HG03469 (cell line): ENCODE measurements around the gene TBKBP1.

ENCODE experiments used
- ATAC-seq: cut with Tn5 transposase; IDR thresholded peaks from one replicate; pipeline ENCODE4 v1.9.1; 2021; ENCODE audit warnings: mild to moderate bottlenecking, moderate library complexity, moderate number of reproducible peaks; ENCODE audit not compliant: unreplicated experiment

The TBKBP1 gene, protein sequence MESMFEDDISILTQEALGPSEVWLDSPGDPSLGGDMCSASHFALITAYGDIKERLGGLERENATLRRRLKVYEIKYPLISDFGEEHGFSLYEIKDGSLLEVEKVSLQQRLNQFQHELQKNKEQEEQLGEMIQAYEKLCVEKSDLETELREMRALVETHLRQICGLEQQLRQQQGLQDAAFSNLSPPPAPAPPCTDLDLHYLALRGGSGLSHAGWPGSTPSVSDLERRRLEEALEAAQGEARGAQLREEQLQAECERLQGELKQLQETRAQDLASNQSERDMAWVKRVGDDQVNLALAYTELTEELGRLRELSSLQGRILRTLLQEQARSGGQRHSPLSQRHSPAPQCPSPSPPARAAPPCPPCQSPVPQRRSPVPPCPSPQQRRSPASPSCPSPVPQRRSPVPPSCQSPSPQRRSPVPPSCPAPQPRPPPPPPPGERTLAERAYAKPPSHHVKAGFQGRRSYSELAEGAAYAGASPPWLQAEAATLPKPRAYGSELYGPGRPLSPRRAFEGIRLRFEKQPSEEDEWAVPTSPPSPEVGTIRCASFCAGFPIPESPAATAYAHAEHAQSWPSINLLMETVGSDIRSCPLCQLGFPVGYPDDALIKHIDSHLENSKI

DNA sequence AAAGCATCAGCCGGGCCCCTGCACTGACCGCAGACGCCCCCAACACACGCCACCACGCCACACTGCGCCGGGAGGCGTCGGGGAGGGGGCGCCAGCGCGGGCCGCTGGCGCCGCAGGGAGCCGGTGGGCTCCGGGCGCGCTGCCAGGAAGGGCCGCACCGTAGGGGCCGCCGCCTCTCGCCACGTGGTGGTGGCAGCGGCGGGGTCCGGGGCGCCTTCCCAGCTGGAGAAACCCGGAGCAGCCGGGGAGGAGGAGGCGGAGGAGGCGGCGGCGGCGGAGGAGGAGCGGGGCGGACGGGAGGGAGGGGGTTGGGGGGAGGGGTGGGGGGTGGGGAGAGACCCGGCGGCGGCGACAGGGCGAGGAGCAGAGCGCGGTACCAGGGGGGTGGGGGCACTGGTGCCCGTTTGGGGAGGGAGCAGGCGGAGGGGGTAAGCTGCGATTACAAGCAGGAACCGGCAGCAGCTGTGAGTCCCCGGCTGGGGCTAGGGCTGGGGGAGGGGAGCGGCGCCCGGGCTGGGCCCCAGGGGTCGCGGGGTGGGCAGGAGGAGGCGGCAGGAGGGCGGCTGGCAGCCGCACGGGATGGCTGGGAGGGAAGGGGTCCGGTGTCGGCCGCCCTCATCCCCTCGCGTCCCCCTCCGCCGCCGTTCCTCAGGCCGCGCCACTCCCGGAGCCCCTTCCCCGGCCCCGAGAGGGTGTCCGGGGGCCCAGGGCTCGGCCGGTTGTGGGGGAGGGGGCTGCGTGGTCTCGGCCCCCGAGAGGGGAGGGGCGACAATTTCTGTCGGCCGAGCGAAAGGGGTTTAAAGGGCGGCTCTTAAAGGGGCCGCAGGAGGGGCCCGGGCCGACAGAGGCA, at the start of gene TBKBP1:
TSS of gene TBKBP1 (plus strand) at position 431 of the 850 bp plus-strand sequence. CDS start 1,952 bp downstream, outside the sequence.
- ATAC-seq = no peak

DNA sequence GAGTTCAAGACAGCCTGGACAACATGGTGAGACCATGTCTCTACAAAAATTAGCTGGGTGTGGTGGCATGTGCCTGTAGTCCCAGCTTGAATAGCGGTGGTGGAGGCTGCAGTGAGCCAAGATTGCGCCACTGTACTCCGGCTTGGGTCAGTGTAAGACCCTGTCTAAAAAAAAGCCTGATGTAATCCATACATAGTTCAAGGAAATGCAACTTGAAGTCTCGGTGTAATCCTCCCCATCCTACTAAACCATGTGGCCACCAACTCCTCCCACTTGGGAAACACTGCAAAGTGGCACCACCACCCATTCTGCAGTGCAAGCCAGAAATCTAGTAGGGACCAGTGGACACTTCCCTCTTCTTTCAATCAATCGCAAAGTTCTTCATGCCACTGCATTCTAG, 49.6 kb upstream of the TBKBP1 start:
- no peak for ATAC-seq

DNA sequence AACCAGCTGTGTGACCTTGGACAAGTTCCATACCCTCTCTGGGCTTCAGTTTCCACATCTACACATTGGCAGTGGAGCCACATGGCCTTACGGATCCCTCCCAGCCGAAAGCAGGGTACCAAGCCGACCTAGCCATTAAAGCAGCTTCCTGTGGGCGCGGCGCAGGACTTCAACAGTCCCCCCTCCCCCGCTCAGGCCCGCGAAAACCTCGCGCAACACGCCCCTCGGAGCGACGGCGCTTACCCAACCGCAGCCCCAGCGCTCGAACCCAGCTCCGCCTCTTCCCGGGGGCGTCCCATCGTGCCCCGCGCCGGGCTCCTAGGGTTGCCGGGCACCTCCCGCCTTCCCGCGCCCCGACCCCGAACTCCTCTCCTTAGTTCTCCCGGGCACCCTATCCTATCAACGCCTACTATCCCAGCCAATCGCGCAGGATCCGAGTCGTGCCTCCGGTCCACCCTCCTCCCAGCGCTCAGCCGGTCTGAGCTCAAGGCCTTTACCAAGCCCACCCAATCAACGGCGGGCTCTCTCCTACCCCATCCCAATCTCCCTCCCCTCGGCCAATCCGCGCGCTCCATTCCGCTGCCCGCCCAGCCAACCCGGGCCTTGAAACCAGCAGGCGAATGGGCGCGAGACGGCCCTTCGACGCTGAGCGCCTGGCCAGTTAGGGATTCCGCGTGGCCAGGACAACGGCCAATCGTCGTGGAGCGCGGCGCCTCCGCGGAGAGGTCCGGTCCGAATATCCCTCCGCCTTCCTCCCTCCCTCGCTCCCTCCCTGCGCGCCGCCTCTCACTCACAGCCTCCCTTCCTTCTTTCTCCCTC, 44.6 kb upstream of the TBKBP1 start, which contains the start of gene KPNB1:
TSS of gene KPNB1 (plus strand) at position 767 of the 819 bp plus-strand sequence. CDS start 326 bp downstream, outside the sequence.
- peak; percentile 68 for ATAC-seq

DNA sequence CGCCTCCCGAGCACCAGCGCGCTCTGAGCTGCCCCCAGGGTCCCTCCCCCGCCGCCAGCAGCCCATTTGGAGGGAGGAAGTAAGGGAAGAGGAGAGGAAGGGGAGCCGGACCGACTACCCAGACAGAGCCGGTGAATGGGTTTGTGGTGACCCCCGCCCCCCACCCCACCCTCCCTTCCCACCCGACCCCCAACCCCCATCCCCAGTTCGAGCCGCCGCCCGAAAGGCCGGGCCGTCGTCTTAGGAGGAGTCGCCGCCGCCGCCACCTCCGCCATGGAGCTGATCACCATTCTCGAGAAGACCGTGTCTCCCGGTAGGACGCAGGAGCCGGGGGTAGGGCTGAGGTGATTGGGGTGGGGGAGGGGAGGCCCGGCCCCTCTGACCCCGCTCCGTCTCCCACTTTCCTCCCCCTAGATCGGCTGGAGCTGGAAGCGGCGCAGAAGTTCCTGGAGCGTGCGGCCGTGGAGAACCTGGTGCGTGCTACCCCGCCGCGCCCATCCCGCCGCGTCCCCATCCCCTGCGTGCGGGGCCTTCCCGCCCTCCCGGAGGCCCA, 43.9 kb upstream of the TBKBP1 start:
- ATAC-seq = no peak

DNA sequence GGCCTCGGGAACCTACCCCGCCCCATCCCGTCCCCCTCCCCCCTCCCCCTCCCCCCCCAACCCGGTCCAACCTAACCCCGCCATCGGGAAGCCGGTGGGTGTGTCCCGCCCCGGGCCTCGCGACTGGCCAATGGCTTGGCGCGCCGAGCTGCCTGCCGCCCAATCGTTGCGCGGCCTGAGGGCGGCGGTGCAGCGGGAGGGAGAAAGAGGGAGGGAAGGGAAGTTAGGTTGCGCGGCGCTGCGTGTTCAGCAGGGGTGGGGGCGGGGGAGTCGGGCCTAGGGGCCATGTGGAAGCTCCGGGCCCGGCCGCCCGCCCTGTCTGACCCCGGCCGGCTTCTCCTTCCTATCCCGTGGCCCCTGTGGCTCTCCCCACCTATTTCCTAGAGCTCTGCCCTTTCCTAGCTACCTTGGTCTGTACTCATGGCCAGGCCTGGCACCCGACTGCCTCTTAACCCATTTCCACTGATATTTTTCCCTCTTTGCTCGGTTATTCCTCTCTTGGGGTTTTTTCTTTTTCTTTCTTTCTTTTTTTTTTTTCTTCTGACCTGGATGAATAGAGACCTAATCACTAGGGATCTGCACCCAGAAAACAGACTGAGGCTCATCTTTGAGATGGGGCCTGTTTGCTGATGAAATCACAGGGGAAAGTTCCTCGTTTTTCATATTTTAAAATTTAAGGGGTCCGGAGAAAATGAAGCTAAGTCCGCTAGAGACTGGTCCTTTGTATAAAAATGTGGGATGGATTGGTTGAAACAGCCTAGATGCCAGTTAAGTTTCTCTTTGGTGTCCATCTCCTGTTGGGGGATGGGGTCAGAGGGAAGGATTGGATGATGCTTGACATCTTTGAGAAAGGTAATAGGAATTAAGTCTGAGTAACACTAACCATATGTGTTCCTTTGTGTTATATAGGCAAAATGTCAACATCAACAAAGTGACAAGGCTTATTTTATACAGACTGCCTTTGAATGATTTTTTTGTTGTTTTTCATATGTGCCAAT, 43.1 kb upstream of the TBKBP1 start:
- ATAC-seq = peak; percentile 45

DNA sequence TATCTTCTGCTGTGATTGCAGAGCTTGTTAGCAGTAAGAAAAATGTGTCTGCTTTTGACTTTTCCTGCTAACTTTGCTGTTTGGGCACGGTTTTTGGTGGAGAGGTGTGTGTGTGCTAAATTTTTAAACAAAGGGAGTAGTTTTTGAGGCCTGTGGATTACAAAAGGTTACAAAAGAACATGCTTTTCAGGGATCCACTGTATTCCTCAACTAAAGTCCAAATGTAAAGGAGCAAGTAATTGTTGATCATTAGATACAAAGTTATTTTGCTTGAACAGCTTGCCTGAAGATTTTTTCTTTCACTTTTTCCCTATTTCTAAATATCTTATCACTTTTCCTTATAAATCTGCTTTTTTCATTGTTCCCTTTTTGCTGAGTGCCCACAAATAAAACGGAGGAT, 42.3 kb upstream of the TBKBP1 start:
- no peak for ATAC-seq

DNA sequence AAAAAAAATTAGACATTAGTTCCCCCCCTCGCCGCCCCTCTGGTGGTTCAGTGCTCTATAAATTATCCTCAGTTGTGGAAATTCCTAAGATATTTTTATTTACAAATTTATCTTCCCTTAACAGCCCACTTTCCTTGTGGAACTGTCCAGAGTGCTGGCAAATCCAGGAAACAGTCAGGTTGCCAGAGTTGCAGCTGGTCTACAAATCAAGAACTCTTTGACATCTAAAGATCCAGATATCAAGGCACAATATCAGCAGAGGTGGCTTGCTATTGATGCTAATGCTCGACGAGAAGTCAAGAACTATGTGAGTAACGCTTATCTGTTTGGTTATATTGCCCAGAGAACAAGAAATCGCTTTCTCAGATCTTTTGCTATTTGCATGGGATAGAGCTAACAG, 41.4 kb upstream of the TBKBP1 start:
- no peak for ATAC-seq

DNA sequence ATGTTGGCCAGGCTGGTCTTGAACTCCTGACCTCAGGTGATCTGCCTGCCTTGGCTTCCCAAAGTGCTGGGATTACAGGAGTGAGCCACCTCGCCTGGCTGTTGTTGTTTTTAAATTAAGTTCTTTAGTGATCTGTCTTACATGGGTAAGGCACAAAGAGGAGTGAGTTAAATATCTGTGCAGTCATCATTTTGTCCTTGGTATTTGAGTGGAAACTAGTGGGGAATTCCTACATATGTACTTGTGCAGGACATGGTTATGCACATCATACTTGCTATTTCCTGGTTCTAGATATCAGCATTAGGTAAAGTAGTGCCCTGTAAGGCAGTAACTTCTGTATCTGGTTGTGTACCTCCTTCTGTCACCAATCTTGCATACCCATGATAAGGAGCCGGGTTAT, 40.5 kb upstream of the TBKBP1 start:
- no peak for ATAC-seq

DNA sequence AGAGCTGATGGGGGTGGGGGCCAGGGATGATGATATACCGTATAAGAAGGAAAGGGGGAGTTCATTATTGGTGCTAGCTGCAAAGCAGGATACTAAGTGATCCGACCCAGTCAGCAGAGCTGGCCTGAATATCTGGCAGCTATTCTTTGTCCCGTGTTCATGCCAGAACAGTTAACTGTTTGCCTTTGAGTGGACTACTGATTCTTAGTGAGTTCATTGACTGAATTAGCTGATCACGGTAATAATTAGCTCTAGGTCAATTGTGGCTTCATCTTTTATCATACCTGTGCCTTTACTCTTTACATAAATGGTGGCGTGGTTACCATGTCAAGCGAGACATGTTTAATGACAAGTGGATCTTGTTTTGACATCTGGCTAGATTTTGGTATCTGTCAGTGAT, 39.0 kb upstream of the TBKBP1 start:
- no peak for ATAC-seq

DNA sequence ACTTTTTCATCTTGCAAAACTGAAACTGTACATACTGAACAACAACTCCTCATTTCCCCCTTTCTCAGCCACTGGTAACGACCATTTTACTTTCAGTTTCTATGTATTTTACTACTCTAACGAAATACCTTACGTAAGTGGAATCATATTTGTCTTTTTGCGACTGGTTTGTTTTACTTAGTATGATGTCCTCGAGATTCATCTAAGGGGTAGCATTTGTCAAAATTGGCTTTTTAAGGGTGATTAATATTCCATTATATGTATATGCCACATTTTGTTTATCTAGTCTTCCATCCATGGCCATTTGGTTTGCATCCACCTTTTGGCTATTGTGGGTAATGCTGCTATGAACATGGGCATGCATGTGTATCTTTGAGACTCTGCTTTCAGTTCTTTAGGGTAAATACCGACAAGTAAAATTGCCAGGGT, 33.9 kb upstream of the TBKBP1 start:
- no peak for ATAC-seq

DNA sequence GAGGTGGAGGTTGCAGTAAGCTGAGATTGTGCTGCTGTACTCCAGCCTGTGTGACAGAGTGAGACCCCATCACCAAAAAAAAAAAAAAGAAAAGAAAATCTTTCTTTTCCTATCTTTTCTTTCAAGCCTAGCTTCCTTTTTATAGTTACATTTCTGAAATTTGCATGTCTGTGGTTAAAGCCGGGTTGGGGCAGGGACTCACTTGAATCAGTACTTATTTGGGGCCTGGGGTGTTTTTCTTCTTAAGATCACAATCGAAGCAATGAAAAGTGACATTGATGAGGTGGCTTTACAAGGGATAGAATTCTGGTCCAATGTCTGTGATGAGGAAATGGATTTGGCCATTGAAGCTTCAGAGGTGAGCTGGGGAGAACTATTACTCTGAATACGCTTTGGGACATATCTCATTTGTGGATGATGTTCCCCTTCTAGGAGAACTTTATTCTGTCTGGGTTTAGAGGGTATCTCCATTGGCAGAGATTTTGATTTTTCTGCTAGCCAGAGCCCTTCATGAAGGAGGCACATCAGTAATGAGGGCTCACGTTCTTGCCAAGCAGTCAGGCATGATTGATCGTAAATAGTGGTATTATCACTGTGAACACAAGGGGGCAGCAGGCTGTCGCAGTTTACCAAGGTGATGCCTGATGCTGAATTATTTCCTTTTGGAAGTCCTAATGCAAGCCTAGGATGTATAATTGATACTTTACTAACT, 29.9 kb upstream of the TBKBP1 start:
- no peak for ATAC-seq

DNA sequence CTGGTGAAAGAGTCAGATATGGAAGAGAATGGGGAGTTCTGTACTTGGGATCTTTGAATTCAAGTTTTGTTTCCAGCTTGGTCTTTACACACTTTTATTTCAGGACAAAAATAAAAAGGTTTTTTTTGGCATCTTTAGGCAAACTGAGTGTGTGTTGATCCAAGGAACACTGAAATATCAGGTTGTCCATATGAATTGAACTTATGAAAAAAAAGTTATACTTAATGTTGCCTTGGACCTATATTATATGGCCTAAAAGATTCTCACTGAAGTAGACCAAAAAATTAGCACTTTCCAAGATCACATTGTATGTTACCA, 29.4 kb upstream of the TBKBP1 start:
- no peak for ATAC-seq

DNA sequence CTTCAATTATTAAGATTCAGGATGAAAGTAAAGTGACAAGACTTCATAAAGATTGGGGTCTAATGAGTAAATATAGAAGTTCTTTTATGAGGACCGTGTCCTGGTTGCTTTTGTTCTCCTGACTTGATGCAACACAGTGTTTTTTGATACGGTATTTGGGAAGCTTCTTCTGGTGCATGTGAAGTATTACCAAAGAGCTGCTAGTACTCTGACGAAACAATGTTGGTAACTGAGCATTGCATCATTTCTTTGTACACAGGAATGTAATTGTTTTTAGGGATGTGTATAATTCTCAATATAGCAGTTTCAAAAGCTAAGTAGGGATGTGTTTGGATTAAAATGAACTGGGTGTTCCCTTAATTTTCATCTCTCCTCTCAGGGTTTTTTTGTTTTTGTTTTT, 28.3 kb upstream of the TBKBP1 start:
- no peak for ATAC-seq

DNA sequence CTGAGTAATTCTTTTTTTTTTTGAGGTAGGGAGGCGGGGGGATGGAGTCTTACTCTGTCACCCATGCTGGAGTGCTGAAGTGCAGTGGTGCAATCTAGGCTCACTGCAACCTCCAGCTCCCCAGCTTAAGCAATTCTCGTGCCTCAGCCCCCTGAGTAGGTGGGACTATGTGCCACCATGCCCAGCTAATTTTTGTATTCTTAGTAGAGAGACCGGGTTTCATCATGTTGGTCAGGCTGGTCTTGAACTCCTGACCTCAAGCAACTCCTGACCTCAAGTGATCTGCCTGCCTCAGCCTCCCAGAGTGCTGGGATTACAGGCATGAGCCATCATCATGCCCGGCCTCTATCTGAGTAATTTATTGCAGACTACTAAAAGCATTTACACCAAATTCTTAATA, 24.9 kb upstream of the TBKBP1 start:
- ATAC-seq = no peak

DNA sequence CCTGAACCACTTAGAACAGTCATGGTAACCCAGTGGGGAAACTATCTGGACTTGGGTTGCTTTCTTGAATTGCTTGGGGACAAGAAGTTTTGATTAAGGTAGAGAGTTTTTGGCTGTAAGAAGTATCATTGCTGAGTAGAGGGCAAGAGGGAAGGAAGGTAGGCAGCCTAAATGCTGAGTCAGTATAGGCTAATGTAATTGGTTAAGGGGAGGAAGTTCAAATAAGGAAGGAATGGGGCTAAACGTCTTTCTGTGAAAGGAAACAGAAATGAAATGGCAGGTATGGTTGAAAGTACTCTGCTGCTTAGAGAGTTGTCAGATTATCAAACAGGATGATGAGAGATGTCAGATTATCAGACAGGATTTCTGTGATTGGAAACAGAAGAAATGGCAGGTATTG, 23.9 kb upstream of the TBKBP1 start:
- ATAC-seq = no peak

DNA sequence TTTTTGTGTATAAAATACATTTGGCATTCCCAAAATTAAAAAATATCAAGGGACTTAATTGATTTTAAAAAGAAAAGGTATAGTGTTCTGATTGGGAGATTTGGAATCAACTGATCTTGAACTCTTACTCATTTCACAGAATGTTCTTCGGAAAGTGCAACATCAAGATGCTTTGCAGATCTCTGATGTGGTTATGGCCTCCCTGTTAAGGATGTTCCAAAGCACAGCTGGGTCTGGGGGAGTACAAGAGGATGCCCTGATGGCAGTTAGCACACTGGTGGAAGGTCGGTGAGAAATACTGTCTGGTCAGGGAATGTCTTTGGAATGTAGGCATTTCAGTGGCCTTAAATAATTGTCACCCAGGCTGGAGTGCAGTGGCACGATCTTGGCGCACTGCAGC, 19.5 kb upstream of the TBKBP1 start:
- no peak for ATAC-seq

DNA sequence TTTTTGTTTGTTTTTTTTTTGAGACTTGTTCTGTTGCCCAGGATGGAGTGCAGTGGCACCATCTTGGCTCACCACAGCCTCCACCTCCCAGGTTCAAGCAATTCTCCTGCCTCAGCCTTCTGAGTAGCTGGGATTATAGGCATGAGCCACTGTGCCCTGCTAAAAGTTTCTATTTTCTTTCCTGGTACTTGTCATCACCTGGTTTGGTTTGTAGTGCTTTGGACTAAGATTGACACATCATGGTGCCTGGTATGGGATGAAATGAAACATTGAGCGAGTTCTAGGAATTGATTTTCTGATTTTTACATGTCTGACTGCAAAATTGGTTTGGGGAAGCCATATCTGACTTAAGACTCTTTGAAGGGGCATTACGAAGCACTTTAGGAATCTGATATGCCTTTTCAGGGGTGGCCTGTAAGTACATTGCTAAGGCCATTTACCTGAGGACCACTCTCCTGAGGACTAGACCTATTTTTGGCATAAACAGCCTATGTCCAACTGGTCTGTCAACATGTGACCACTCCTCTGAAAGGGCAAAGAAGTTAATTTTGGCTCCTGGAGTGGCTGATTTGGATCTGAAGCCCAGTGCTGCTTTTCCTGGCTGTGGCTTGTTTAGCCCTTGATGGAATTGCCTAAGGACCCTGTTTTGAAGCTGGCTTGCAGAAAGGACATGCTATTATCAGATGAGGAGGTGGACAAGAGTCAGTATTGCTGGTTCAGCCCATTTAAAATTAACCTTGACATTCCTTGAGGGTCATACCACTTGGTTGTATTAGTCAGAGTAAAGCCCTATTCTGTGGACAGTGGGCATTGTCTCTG, 18.4 kb upstream of the TBKBP1 start:
- no peak for ATAC-seq

DNA sequence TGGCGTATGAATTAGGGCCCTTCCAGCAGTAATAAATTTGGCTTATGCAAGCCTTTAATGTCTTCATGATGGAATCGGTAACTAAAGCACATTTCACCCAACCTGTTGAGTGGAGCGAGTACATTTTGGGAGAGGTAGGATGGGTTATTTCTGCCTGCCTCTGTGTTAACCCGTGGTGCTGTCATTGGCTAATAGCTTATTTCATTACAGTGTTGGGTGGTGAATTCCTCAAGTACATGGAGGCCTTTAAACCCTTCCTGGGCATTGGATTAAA, 17.8 kb upstream of the TBKBP1 start:
- no peak for ATAC-seq
